ENCODE results near the gene PLA2G4A.

The PLA2G4A gene

GRCh38 chr1:187033693-187034390 is 205.1 kb downstream of the PLA2G4A start:
- no peak overlapping the region for H3K4me3 ChIP-seq (ENCODE audit: low read depth, low read length)
- no peak for TF ChIP-seq CTCF (IDR thresholded peaks at IDR 0.05; ENCODE audit: low read depth, low read length)

- TF ChIP-seq CTCF (IDR thresholded peaks at IDR 0.05; ENCODE audit: low read depth, low read length), result no peak
- no peak overlapping the region for H3K4me3 ChIP-seq (ENCODE audit: low read depth, low read length)
Observed at GRCh38 chr1:187034501-187034900, 205.8 kb downstream of the PLA2G4A start.

GRCh38 chr1:187037973-187038553 is 209.3 kb downstream of the PLA2G4A start:
- TF ChIP-seq CTCF (IDR thresholded peaks at IDR 0.05; ENCODE audit: low read depth, low read length), result no peak
- H3K4me3 ChIP-seq (ENCODE audit: low read depth, low read length), result no peak overlapping the region

Measured in WI38 (cell line).